Measurements from ENCODE around the gene NFKBIL1.

The NFKBIL1 gene

GRCh38 chr6:31574106-31575061 is 27.0 kb downstream of the NFKBIL1 start:
- Histone ChIP-seq H2AFZ (ENCODE audit: low read length) (no peak overlapping the region), H3K4me2 (ENCODE audit: low read depth, low read length, poor library complexity, severe bottlenecking) (no peak overlapping the region), H3K36me3 (ENCODE audit: insufficient read depth, low read length) (no peaks in the 10 kb centered on the region), H3K27me3 (ENCODE audit: insufficient read depth, low read length, poor library complexity, severe bottlenecking) (no peaks in the 10 kb centered on the region), H3K9me2 (replicated peaks; ENCODE audit: low read depth, low read length) (no peaks in the 10 kb centered on the region), H3K79me2 (ENCODE audit: insufficient read depth, low read length) (no peaks in the 10 kb centered on the region), H3K9me3 (ENCODE audit: insufficient read depth, low read depth, low read length) (no peaks in the 10 kb centered on the region), H4K20me1 (ENCODE audit: insufficient read depth, low read length, poor library complexity, severe bottlenecking) (no peaks in the 10 kb centered on the region), H3F3A (ENCODE audit: low read depth) (no peaks in the 10 kb centered on the region), H3K9ac (ENCODE audit: low read depth, low read length, poor library complexity, severe bottlenecking) (peak overlapping the region; percentile 11), H3K4me3 (ENCODE audit: low read length, poor library complexity, severe bottlenecking) (no peak overlapping the region), H3K4me1 (ENCODE audit: insufficient read depth, low read length, poor library complexity, severe bottlenecking) (peaks cover 71% of the 10 kb centered on the region)
- TF ChIP-seq CTCF (conservative IDR thresholded peaks at IDR 0.05; ENCODE audit: low read length) (peak; percentile 39; the same call in 1 of the 2 replicates), EZH2phosphoT487 (IDR thresholded peaks at IDR 0.05; ENCODE audit: borderline replicate concordance) (no peak)

- peak within 1 kb of the TSS; percentile 54 for H3K9ac ChIP-seq (ENCODE audit: low read depth, low read length, poor library complexity, severe bottlenecking)
- H3K4me2 ChIP-seq (ENCODE audit: low read depth, low read length, poor library complexity, severe bottlenecking), result peak within 1 kb of the TSS; percentile 52
- H2AFZ ChIP-seq (ENCODE audit: low read length), result no peak within 1 kb of the TSS
- no peaks in the 10 kb centered on the region for H3K9me3 ChIP-seq (ENCODE audit: insufficient read depth, low read depth, low read length)
- H3K4me1 ChIP-seq (ENCODE audit: insufficient read depth, low read length, poor library complexity, severe bottlenecking), result peaks cover 72% of the 10 kb centered on the region
- no peaks in the 10 kb centered on the region for H3K79me2 ChIP-seq (ENCODE audit: insufficient read depth, low read length)
- no peaks in the 10 kb centered on the region for H3K9me2 ChIP-seq (replicated peaks; ENCODE audit: low read depth, low read length)
- no peaks in the 10 kb centered on the region for H3F3A ChIP-seq (ENCODE audit: low read depth)
- no peaks in the 10 kb centered on the region for H3K36me3 ChIP-seq (ENCODE audit: insufficient read depth, low read length)
- H3K4me3 ChIP-seq (ENCODE audit: low read length, poor library complexity, severe bottlenecking), result peak within 1 kb of the TSS; percentile 49
- TF ChIP-seq CTCF (conservative IDR thresholded peaks at IDR 0.05; ENCODE audit: low read length) (no peak), EZH2phosphoT487 (IDR thresholded peaks at IDR 0.05; ENCODE audit: borderline replicate concordance) (no peak)
- no peaks in the 10 kb centered on the region for H4K20me1 ChIP-seq (ENCODE audit: insufficient read depth, low read length, poor library complexity, severe bottlenecking)
- H3K27me3 ChIP-seq (ENCODE audit: insufficient read depth, low read length, poor library complexity, severe bottlenecking), result no peaks in the 10 kb centered on the region
Measured at GRCh38 chr6:31575335-31575901, 28.0 kb downstream of the NFKBIL1 start, which contains the start of gene TNF. Gene TNF (plus strand): TSS chr6:31575565. CDS start chr6:31575742, 177 bp downstream.

- H3K79me2 ChIP-seq (ENCODE audit: insufficient read depth, low read length), result peaks cover 2% of the 10 kb centered on the region
- peak overlapping the region; percentile 52 for H3K4me2 ChIP-seq (ENCODE audit: low read depth, low read length, poor library complexity, severe bottlenecking)
- H3K27me3 ChIP-seq (ENCODE audit: insufficient read depth, low read length, poor library complexity, severe bottlenecking), result no peaks in the 10 kb centered on the region
- H3K9ac ChIP-seq (ENCODE audit: low read depth, low read length, poor library complexity, severe bottlenecking), result peak overlapping the region; percentile 54
- H3K9me3 ChIP-seq (ENCODE audit: insufficient read depth, low read depth, low read length), result no peaks in the 10 kb centered on the region
- no peaks in the 10 kb centered on the region for H3K9me2 ChIP-seq (replicated peaks; ENCODE audit: low read depth, low read length)
- no peaks in the 10 kb centered on the region for H3K36me3 ChIP-seq (ENCODE audit: insufficient read depth, low read length)
- no peak overlapping the region for H2AFZ ChIP-seq (ENCODE audit: low read length)
- H4K20me1 ChIP-seq (ENCODE audit: insufficient read depth, low read length, poor library complexity, severe bottlenecking), result no peaks in the 10 kb centered on the region
- peak overlapping the region; percentile 49 for H3K4me3 ChIP-seq (ENCODE audit: low read length, poor library complexity, severe bottlenecking)
- no peaks in the 10 kb centered on the region for H3F3A ChIP-seq (ENCODE audit: low read depth)
- H3K4me1 ChIP-seq (ENCODE audit: insufficient read depth, low read length, poor library complexity, severe bottlenecking), result peaks cover 67% of the 10 kb centered on the region
- TF ChIP-seq EZH2phosphoT487 (IDR thresholded peaks at IDR 0.05; ENCODE audit: borderline replicate concordance), result no peak
- no peak for TF ChIP-seq CTCF (conservative IDR thresholded peaks at IDR 0.05; ENCODE audit: low read length)
Measured at GRCh38 chr6:31575952-31576685, 28.7 kb downstream of the NFKBIL1 start.
